ENCODE data around the gene IGHMBP2.
A peak's percentile ranks its signal among the peaks of the same experiment; 100 is the strongest.

IGHMBP2 gene

DNA sequence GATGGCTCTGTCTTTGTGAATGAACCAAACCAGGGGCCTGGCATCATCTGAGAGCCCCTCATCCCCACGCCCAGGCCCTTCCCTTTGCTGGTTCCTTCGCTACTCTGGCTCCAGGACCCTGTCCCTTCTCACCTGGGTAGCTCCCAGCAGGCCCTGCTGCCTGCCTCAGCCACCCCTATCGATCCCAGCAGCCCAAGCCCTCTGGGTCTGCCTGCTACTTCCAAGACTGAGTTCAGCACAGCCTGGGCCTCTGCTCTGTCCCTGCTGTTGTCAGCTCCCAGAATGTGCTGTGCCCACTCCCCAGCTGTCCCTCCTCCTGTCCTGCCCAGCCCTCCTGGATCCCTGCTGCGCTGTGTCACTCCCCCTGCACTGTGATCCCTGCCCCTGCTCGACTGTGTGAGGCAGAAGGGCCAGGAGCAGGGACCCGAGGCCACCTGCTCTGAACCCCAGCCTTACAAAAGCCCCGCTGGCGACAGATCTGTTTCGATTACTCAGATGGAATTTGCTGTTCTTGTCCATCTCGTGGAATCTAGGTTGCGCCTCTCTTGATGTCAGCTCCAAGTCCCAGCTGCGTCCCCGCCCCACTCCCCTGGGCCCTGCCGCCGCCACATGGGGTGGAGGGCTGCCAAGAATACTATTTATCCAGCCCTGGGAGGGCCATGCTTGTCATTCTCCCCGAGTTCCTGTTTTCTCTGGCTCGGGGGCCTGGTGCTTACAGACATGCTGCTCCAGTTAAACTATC, 13.0 kb upstream of the IGHMBP2 start:
- no peak for DNase-seq

DNA sequence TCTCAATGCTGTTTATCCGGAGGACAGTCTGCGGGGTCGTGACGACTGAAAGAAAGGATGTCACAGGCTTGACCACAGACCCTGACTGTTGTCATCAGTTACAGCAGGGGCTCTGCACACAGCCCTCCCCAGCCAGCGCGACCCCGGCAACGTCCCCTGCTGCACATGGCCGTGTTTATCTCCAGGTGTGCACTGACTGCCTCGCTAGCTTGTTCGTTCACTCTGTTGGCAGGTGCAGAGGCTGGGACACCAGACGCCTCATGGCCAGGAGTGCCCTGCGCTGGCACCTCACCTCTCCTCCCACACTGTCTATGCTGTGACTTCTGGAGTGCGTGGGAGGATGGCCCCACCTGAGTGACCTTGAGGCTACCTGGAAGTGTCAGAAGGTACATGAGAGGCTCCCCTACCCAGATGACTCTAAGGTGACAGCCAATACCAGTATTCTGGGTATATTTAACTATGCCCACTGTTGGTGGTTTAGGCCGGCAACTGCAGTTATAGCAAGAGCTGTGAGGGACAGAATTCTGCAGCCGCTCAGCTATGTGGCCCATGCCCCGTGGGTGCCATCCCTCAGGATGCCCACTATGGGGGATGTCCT, 12.2 kb upstream of the IGHMBP2 start:
- no peak for DNase-seq

DNA sequence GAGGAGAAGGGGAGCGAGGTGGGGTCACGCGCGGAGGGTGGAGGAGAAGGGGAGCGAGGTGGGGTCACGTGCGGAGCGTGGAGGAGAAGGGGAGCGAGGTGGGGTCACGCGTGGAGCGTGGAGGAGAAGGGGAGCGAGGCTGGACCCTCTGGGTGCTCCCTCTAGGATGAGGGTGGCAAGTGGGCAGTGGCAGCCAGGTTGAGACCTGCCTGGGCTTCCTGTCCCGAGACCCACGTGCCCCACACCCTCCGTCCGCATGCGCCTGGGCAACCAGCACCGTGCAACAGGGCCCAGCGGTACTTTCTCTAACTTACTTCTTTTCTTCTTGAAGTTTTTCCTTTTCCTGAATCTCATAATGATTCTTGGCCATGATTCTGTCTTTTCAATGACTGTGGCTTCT, 11.1 kb upstream of the IGHMBP2 start:
- no peak for DNase-seq

GRCh38 chr11:68893282-68893681, 10.4 kb upstream of the IGHMBP2 start:
- no peak for DNase-seq

GRCh38 chr11:68896171-68896959, 7.3 kb upstream of the IGHMBP2 start:
- no peak for DNase-seq

DNA sequence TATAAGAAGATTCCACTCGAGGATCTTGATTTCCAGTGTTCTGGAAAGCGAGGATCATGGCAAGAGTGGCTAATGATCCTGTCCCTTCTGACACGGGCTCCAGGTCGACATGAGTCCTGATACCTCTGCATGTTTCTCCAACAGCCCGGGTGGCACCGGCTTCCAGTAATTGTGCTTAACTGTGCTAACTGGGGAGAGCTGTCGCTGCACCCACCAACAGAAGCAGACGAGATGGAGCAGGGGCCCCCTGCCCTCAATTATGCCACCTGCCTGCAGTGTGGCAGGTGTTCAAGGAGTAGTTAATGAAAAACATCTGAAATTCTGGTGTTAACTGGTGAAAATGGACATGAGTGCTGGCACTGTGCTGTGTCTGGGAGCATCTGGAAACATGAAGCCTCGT, 6.2 kb upstream of the IGHMBP2 start:
- no peak for DNase-seq

- DNase-seq = no peak
Measured at GRCh38 chr11:68900835-68901381, 2.8 kb upstream of the IGHMBP2 start.

DNA sequence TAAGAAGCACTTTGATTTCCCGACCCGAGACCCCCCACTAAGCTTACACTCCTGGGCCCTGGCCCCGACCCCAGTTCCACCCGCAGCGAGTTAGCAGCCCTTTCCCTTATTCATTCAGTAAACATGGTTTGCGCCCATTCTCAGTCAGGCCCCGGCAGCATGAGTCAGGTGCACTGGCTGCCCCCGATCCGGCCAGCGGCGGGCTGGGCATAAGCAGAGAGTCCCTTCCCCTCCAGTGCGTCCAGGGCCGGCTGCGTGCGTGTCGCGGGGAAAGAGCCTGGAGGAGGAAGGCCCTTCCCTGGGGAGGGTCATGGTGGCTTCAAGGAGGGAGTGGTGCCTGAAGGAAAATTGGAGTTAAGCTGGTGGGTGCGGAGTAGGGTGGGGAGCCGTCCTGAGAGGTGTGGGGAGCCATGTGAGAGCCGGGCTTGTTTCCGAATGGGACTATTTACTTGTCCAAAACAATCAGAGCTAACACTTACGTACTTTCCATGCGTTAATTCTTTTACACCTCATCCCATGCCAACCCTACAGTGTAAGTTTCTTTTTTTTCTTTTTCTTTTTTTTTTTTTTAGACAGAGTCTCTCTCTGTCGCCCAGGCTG, 657 bp downstream of the IGHMBP2 start:
- peak; percentile 68 for DNase-seq

GRCh38 chr11:68905421-68906360, 2.0 kb downstream of the IGHMBP2 start:
- DNase-seq = no peak

DNA sequence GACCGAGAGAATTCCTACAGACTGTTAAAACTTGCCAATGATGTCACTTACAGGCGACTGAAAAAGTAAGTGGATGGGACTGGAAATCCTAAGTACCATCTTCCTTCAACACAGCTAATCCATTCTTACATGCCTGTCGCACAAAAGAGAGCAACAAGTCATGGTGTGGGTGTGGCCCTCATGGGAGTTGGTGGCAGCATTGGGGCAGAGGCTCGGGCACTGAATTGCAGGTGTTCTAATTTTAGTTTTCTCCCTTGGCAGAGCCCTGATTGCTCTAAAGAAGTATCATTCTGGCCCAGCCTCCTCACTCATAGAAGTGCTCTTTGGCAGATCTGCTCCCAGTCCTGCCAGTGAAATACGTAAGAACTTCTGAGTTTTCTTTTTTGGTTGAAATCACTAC, 4.6 kb downstream of the IGHMBP2 start:
- DNase-seq = no peak

- DNase-seq = no peak
Measured at GRCh38 chr11:68910965-68911364, 7.3 kb downstream of the IGHMBP2 start.

GRCh38 chr11:68911731-68912130, 8.0 kb downstream of the IGHMBP2 start:
- DNase-seq = no peak

- DNase-seq = no peak
Measured at GRCh38 chr11:68912254-68912653, 8.6 kb downstream of the IGHMBP2 start.

DNA sequence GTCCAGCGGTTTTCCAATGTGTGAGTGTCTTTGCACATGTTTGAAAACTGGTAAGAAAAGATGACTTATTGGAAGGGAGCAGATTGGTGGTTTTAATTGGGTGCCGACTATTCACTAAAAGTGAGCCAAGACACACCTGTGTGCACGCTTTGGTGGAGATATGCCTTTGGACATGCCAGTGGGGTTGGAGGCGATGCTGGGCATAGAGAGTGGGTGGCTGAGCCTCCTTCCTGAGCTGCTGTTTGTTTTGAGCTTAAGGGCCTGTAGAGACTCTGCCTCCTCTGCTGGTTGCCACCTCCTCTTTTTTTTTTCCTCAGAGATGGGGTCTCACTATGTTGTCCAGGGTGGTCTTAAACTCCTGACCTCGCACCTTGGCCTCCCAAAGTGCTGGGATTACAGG, 9.5 kb downstream of the IGHMBP2 start:
- DNase-seq = no peak

- DNase-seq = no peak
Measured at GRCh38 chr11:68914761-68915160, 11.1 kb downstream of the IGHMBP2 start.

DNA sequence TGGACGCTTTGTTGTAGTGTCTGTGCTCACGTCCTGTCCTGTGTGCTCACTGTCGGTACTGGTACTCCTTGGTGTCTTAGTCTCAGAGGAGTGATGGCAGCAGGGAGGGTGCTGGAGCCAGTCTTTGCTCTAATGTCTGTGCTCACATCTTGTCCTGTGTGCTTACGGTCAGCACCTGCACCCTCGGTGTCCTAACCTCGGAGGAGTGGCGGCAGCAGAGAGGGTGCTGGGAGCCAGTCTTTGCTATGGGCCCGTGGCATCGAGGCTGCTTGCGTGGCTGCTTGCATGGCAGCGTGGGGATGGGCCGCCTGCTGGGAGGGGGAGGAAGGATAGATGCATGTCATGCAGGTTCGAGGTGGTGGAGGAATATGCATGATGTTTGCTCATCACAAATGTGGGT, 12.7 kb downstream of the IGHMBP2 start:
- DNase-seq = no peak

- DNase-seq = no peak
Measured at GRCh38 chr11:68923614-68924013, 19.9 kb downstream of the IGHMBP2 start.

DNA sequence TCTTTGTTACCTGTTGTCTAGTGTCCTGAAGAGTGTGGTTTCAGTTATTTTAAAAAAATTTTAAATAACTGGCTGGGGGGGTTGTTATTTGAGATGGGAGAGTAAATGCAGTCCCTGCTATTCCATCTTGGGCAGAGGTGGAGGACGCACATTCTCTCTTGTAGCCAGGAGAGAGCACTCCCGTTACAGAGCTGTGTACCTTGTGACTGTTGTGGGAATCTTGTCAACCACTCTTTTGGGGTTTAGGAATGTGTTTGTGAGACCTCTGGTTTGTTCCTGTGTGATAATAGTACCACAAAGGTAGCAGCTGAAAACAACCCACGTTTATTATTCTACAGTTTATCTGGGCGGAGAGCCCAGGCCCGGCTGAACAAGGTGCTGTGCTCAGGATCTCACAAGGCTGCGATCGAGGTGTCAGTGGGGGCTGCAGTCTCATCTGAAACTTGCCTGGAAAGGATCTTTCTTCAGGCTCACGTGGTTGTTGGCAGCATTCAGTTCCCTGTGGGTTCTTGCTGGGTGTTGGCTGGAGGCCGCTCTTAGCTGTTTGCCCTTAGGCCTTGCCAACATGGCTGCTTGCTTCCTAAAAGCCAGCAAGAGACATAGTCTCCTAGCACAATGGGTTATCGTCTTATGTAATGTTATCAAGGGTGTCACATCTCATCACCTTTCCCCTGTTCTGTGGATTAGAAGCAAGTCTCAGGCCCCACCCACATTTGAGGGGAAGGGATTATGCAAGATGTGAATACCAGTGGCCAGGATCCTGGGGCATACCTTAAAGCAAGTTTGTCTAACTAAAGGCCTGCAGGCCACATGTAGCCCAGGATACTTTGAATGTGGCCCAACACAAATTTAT, 20.6 kb downstream of the IGHMBP2 start:
- no peak for DNase-seq

GRCh38 chr11:68925611-68926010, 21.9 kb downstream of the IGHMBP2 start:
- no peak for DNase-seq

- DNase-seq = no peak
Measured at GRCh38 chr11:68927280-68928135, 23.8 kb downstream of the IGHMBP2 start.
